Measurements from ENCODE around the gene NOD1. TPM values are rescaled to one million over a fixed set of nuclear protein-coding genes. Genes with fewer than 3 reads are reported as not detected.

The NOD1 gene
- polyA plus RNA-seq, 6 donors from 2014 or later, result 7.0 to 16.8 (median 8.6) TPM

GRCh38 chr7:30378275-30378674, 100.3 kb downstream of the NOD1 start:
- peaks cover 0 to 6% (median 0%) of the 10 kb centered on the region in 3 donors for H3K4me1 Mint-ChIP-seq
- no peak overlapping the region for H3K4me3 Mint-ChIP-seq
- H3K27ac Mint-ChIP-seq, result no peak overlapping the region
- no peaks in the 10 kb centered on the region for H3K27me3 Mint-ChIP-seq
- H3K36me3 Mint-ChIP-seq, result no peaks in the 10 kb centered on the region
- DNase-seq (no peak), ATAC-seq (ENCODE audit: low read depth in 2 of 2) (no peak)
- peaks cover 0 to 18% (median 6%) of the 10 kb centered on the region in 7 donors for H3K9me3 Mint-ChIP-seq

Other genes with a start within 250 kb of the NOD1 start
- gene ZNRF2, start 194.2 kb downstream of the NOD1 start, polyA plus RNA-seq (ENCODE audit: low read depth in 6 of 6), result 1 to 10 TPM in 5 of 6 donors, under 1 TPM in 1; 0.84 to 7.7 (median 2.8) TPM
- gene GGCT, start 26.0 kb upstream of the NOD1 start, polyA plus RNA-seq (ENCODE audit: low read depth in 6 of 6), result 10 to 100 TPM; 12.1 to 36.0 (median 28.8) TPM
- 10 to 100 TPM; 46.9 to 72.4 (median 55.9) TPM for gene GARS1, start 116.1 kb upstream of the NOD1 start, polyA plus RNA-seq (ENCODE audit: low read depth in 6 of 6)
- not detected for gene CRHR2, start 203.7 kb upstream of the NOD1 start, polyA plus RNA-seq (ENCODE audit: low read depth in 6 of 6)

All from naive B cell (primary cell).